WTC11 (cell line): ENCODE measurements around the gene CTIF. TPM values are rescaled to one million over a fixed set of nuclear protein-coding genes. Genes with fewer than 3 reads are reported as not detected.
"Not testable (repeated sequence)": the region's sequence is repeated elsewhere in the genome, so short reads cannot be mapped to it uniquely, and the experiment has no call there.

Experiments
- ATAC-seq: fragments of 200-7000 bp; cut with Tn5 transposase; 2 replicates; pipeline ENCODE4 v1.10.0; 2021; ENCODE audit warnings: mild to moderate bottlenecking, moderate library complexity
- CTCF ChIA-PET: fragments of 300-600 bp; sonication (Branson Sonifier 250); formaldehyde crosslinking; loops from one replicate; lab custom pipeline; 2021; ENCODE audit warnings: antibody characterized with exemption; lab: Charles Lee
- POLR2A ChIA-PET: fragments of 350-600 bp; sonication (Branson Sonifier 250); formaldehyde crosslinking; loops from one replicate; lab custom pipeline; 2021; ENCODE audit warnings: antibody characterized with exemption; lab: Charles Lee
- DNase-seq: peaks from one replicate; pipeline ENCODE4 v3.0.0; 2021; ENCODE audit warnings: low spot score
- H3K27ac Mint-ChIP-seq: 2 replicates; pipeline ENCODE4 v1.8.0; 2021; ENCODE audit warnings: mixed read lengths
- H3K27me3 Mint-ChIP-seq: 2 replicates; pipeline ENCODE4 v1.8.0; 2021; ENCODE audit warnings: low read depth, mild to moderate bottlenecking, moderate library complexity, mixed read lengths
- H3K36me3 Mint-ChIP-seq: 2 replicates; pipeline ENCODE4 v1.8.0; 2021; ENCODE audit warnings: mixed read lengths
- H3K4me1 Mint-ChIP-seq: 2 replicates; pipeline ENCODE4 v1.8.0; 2022; ENCODE audit warnings: mixed read lengths
- H3K4me3 Mint-ChIP-seq: 2 replicates; pipeline ENCODE4 v1.8.0; 2021; ENCODE audit warnings: mild to moderate bottlenecking, moderate library complexity, mixed read lengths
- H3K9me3 Mint-ChIP-seq: 2 replicates; pipeline ENCODE4 v1.8.0; 2021; ENCODE audit warnings: mixed read lengths
- ATF1 ChIP-seq: sonication (generic); formaldehyde crosslinking; IDR thresholded peaks from 2 replicates; pipeline ENCODE4 v1.8.1; 2023; ENCODE audit warnings: mild to moderate bottlenecking, moderate library complexity, missing genetic modification reagents
- ESRRA ChIP-seq: sonication (generic); formaldehyde crosslinking; IDR thresholded peaks from 2 replicates; pipeline ENCODE4 v1.8.1; 2022; ENCODE audit warnings: mild to moderate bottlenecking, missing genetic modification reagents, borderline replicate concordance
- FOXJ3 ChIP-seq: sonication (generic); formaldehyde crosslinking; IDR thresholded peaks from 2 replicates; pipeline ENCODE4 v1.9.0; 2021; ENCODE audit warnings: missing genetic modification reagents, mild to moderate bottlenecking, borderline replicate concordance
- HMGXB4 ChIP-seq: sonication (generic); formaldehyde crosslinking; IDR thresholded peaks from 2 replicates; pipeline ENCODE4 v1.8.1; 2023; ENCODE audit warnings: mild to moderate bottlenecking, moderate library complexity, missing genetic modification reagents
- IRF1 ChIP-seq: sonication (generic); formaldehyde crosslinking; IDR thresholded peaks from 2 replicates; pipeline ENCODE4 v1.8.0; 2023; ENCODE audit warnings: missing genetic modification reagents
- MYBL2 ChIP-seq: sonication (generic); formaldehyde crosslinking; IDR thresholded peaks from 2 replicates; pipeline ENCODE4 v1.8.1; 2023; ENCODE audit warnings: mild to moderate bottlenecking, moderate library complexity, missing genetic modification reagents
- NFYB ChIP-seq: sonication (generic); formaldehyde crosslinking; conservative IDR thresholded peaks from 2 replicates; pipeline ENCODE4 v1.8.0; 2022; ENCODE audit warnings: low read depth, missing genetic modification reagents
- RELA ChIP-seq: sonication (generic); formaldehyde crosslinking; IDR thresholded peaks from 2 replicates; pipeline ENCODE4 v1.8.1; 2022; ENCODE audit warnings: missing genetic modification reagents, mild to moderate bottlenecking, borderline replicate concordance
- SP1 ChIP-seq: sonication (generic); formaldehyde crosslinking; conservative IDR thresholded peaks from 2 replicates; pipeline ENCODE4 v1.8.1; 2022; ENCODE audit warnings: missing genetic modification reagents
- TCF7 ChIP-seq: sonication (generic); formaldehyde crosslinking; IDR thresholded peaks from 2 replicates; pipeline ENCODE4 v1.8.0; 2022; ENCODE audit warnings: mild to moderate bottlenecking, low read depth, missing genetic modification reagents, moderate library complexity
- ZNF219 ChIP-seq: sonication (generic); formaldehyde crosslinking; IDR thresholded peaks from 2 replicates; pipeline ENCODE4 v1.8.0; 2023; ENCODE audit warnings: missing genetic modification reagents, mild to moderate bottlenecking, borderline replicate concordance
- ZNF396 ChIP-seq: fragments of 250-450 bp; sonication (Bioruptor Pico); IDR thresholded peaks from 2 replicates; pipeline ENCODE4 v1.8.0; 2021; ENCODE audit warnings: mild to moderate bottlenecking, moderate library complexity, borderline replicate concordance
- total RNA-seq: library from RNA; stranded (reverse); gene quantifications from 3 replicates; pipeline ENCODE4 v1.2.3, GENCODE V29; 2021
- TF ChIP-seq, protein P1 (sequence below): sonication (generic); formaldehyde crosslinking; IDR thresholded peaks from 2 replicates; pipeline ENCODE4 v1.8.1; 2023; ENCODE audit warnings: mild to moderate bottlenecking, missing genetic modification reagents
- TF ChIP-seq, protein P2 (sequence below): sonication (generic); formaldehyde crosslinking; IDR thresholded peaks from 2 replicates; pipeline ENCODE4 v1.8.0; 2022; ENCODE audit warnings: mild to moderate bottlenecking, missing genetic modification reagents
- TF ChIP-seq, protein P3 (sequence below): sonication (generic); formaldehyde crosslinking; IDR thresholded peaks from 2 replicates; pipeline ENCODE4 v1.8.1; 2023; ENCODE audit warnings: mild to moderate bottlenecking, missing genetic modification reagents, borderline replicate concordance
- TF ChIP-seq, protein P4 (sequence below): fragments of 250-450 bp; sonication (Bioruptor Pico); IDR thresholded peaks from 2 replicates; pipeline ENCODE4 v1.8.0; 2021; ENCODE audit warnings: mild to moderate bottlenecking

Gene CTIF
- total RNA-seq, 1 experiment from 2014 or later = 28.5 TPM

DNA sequence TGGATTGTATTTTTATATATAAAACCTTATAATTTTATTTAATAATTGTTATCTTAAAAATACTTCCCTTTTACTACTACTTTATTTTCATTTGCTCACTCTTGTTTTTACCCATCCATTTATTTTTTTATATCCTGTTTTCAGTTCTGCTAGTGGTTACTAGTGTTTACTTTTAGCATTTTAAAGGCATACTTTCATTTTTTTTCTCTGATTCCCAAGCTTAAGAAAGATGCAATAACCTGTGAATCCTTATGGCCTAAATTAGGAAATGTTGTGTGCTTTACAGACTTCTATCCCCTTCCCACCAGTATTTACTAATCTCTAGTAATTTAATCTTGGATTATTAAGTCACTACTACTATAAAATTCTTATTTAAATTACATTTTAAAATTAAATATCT, 272.0 kb downstream of the CTIF start:
- ChIA-PET CTCF (no interaction called here), POLR2A (interaction anchor here (0.6 kb wide), 1 partner anchor 502 kb away, joined by 3 read pairs; no protein-coding TSS in a partner anchor)
- Mint-ChIP-seq H3K9me3 (no peaks in the 10 kb centered on the region), H3K4me3 (no peak overlapping the region), H3K4me1 (no peaks in the 10 kb centered on the region), H3K36me3 (no peaks in the 10 kb centered on the region), H3K27me3 (no peaks in the 10 kb centered on the region), H3K27ac (no peak overlapping the region)
- TF ChIP-seq ZNF219 (CRISPR knock-in tag) = no peak
- no peak for TF ChIP-seq MYBL2 (CRISPR knock-in tag)
- TF ChIP-seq RELA = no peak
- TF ChIP-seq HMGXB4 = no peak
- no peak for TF ChIP-seq FOXJ3 (CRISPR knock-in tag)
- DNase-seq (no peak), ATAC-seq (no peak)

DNA sequence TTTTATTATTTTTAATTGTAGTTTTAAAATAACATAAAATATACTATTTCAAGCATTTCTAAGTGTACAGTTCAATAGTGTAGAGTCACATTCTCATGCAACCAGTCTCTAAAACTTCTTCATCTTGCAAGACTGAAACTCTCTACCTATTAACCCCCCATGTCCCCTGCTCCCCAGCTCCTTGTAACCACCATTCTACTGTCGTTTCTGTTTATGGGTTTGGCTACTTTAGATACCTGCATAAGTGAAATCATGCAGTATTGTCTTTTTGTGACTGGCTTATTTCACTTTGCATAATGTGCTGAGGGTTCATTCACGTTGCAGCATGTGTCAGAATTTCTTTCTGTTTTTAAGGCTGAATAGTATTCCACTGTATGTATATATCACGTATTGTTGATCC, 272.6 kb downstream of the CTIF start:
- Mint-ChIP-seq H3K27ac (no peak overlapping the region), H3K4me3 (no peak overlapping the region), H3K27me3 (no peaks in the 10 kb centered on the region), H3K36me3 (no peaks in the 10 kb centered on the region), H3K9me3 (no peaks in the 10 kb centered on the region), H3K4me1 (no peaks in the 10 kb centered on the region)
- ChIA-PET CTCF (no interaction called here), POLR2A (no interaction called here)
- DNase-seq (no peak), ATAC-seq (no peak)
- TF ChIP-seq ATF1 (CRISPR knock-in tag) (no peak), TCF7 (CRISPR knock-in tag) (no peak), SP1 (CRISPR knock-in tag) (no peak), NFYB (CRISPR knock-in tag) (no peak), IRF1 (no peak), ESRRA (CRISPR knock-in tag) (no peak), ZNF396 (no peak)
- TF ChIP-seq, protein P1, sequence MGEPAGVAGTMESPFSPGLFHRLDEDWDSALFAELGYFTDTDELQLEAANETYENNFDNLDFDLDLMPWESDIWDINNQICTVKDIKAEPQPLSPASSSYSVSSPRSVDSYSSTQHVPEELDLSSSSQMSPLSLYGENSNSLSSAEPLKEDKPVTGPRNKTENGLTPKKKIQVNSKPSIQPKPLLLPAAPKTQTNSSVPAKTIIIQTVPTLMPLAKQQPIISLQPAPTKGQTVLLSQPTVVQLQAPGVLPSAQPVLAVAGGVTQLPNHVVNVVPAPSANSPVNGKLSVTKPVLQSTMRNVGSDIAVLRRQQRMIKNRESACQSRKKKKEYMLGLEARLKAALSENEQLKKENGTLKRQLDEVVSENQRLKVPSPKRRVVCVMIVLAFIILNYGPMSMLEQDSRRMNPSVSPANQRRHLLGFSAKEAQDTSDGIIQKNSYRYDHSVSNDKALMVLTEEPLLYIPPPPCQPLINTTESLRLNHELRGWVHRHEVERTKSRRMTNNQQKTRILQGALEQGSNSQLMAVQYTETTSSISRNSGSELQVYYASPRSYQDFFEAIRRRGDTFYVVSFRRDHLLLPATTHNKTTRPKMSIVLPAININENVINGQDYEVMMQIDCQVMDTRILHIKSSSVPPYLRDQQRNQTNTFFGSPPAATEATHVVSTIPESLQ (CRISPR knock-in tag) = no peak
- TF ChIP-seq, protein P2, sequence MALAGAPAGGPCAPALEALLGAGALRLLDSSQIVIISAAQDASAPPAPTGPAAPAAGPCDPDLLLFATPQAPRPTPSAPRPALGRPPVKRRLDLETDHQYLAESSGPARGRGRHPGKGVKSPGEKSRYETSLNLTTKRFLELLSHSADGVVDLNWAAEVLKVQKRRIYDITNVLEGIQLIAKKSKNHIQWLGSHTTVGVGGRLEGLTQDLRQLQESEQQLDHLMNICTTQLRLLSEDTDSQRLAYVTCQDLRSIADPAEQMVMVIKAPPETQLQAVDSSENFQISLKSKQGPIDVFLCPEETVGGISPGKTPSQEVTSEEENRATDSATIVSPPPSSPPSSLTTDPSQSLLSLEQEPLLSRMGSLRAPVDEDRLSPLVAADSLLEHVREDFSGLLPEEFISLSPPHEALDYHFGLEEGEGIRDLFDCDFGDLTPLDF (CRISPR knock-in tag) = no peak
- TF ChIP-seq, protein P3, sequence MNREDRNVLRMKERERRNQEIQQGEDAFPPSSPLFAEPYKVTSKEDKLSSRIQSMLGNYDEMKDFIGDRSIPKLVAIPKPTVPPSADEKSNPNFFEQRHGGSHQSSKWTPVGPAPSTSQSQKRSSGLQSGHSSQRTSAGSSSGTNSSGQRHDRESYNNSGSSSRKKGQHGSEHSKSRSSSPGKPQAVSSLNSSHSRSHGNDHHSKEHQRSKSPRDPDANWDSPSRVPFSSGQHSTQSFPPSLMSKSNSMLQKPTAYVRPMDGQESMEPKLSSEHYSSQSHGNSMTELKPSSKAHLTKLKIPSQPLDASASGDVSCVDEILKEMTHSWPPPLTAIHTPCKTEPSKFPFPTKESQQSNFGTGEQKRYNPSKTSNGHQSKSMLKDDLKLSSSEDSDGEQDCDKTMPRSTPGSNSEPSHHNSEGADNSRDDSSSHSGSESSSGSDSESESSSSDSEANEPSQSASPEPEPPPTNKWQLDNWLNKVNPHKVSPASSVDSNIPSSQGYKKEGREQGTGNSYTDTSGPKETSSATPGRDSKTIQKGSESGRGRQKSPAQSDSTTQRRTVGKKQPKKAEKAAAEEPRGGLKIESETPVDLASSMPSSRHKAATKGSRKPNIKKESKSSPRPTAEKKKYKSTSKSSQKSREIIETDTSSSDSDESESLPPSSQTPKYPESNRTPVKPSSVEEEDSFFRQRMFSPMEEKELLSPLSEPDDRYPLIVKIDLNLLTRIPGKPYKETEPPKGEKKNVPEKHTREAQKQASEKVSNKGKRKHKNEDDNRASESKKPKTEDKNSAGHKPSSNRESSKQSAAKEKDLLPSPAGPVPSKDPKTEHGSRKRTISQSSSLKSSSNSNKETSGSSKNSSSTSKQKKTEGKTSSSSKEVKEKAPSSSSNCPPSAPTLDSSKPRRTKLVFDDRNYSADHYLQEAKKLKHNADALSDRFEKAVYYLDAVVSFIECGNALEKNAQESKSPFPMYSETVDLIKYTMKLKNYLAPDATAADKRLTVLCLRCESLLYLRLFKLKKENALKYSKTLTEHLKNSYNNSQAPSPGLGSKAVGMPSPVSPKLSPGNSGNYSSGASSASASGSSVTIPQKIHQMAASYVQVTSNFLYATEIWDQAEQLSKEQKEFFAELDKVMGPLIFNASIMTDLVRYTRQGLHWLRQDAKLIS (CRISPR knock-in tag) = no peak
- TF ChIP-seq, protein P4, sequence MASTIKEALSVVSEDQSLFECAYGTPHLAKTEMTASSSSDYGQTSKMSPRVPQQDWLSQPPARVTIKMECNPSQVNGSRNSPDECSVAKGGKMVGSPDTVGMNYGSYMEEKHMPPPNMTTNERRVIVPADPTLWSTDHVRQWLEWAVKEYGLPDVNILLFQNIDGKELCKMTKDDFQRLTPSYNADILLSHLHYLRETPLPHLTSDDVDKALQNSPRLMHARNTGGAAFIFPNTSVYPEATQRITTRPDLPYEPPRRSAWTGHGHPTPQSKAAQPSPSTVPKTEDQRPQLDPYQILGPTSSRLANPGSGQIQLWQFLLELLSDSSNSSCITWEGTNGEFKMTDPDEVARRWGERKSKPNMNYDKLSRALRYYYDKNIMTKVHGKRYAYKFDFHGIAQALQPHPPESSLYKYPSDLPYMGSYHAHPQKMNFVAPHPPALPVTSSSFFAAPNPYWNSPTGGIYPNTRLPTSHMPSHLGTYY (CRISPR knock-in tag) = no peak

DNA sequence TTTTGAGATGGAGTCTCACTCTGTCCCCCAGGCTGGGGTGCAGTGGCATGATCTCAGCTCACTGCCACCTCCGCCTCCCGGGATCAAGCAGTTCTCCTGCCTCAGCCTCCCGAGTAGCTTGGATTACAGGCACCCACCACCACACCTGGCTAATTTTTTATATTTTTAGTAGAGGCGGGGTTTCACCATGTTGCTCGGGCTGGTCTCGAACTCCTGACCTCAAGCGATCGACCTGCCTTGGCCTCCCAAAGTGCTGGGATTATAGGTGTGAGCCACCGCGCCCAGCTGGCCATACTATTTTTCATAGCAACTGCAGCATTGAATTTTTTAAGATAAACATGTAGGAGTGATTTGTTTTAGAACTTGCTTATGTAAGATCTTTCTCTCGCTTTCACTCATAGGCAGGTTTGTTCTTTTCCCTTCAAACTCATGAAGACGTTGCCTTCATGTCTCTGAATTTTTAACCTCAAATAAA, 273.2 kb downstream of the CTIF start:
- POLR2A ChIA-PET, H3K36me3 Mint-ChIP-seq, H3K4me3 Mint-ChIP-seq, H3K27ac Mint-ChIP-seq, H3K4me1 Mint-ChIP-seq, ATAC-seq, H3K27me3 Mint-ChIP-seq, H3K9me3 Mint-ChIP-seq, DNase-seq: not testable (repeated sequence)
- CTCF ChIA-PET = interaction anchor here (1.3 kb wide), 1 partner anchor 21 kb away, joined by 4 read pairs; no protein-coding TSS in a partner anchor
